Activated CD4-positive, alpha-beta T cell treated with anti-CD3 and anti-CD28 coated beads, Interleukin-2, amount 50 U/mL, for 1 hour (primary cell): ENCODE data around the gene ARRDC3.

Experiments used
- DNase-seq: peaks from one replicate; pipeline ENCODE4 v3.0.0-alpha.2; 2020

ARRDC3 gene

DNA sequence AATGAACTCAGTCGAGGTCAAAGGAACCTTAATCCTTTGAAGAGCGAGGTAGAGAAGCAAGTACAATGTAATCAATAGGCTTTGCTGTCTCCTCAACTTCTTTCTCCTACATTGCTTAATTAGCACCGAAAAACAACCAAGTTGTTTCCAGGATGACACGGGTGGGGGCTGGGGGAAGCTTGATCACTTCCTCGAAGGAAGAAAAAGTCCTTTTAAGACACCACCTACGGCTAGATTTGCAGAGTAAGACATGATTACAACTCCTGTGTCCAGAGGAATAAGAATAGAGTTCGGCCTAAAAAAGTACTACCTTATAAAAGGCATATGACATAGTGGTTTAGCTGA, 811 bp upstream of the ARRDC3 start:
- DNase-seq = no peak

DNA sequence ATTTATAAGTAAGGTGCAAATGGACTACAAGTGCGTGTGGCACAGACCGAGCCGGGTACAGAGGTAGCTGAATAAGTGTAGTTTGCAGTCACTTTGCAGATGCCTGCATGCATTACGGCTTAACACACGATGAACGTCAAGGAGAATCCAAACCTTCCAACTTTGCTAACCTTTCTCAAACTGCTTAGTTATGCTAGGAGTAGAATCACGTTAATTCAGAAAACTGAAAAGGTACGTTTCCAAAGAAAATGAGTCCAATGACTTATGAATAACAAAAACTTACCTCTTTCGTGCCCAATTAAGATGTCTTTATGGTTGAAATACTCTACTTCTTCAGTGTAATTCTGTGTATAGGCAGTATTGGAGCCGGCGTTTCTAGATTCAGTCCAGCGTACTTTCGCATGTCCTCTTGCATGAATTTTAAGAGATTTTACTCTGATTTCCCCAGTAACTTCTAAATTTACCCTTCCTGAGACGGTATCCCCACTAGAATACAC, 539 bp downstream of the ARRDC3 start:
- peak; percentile 16 for DNase-seq

DNA sequence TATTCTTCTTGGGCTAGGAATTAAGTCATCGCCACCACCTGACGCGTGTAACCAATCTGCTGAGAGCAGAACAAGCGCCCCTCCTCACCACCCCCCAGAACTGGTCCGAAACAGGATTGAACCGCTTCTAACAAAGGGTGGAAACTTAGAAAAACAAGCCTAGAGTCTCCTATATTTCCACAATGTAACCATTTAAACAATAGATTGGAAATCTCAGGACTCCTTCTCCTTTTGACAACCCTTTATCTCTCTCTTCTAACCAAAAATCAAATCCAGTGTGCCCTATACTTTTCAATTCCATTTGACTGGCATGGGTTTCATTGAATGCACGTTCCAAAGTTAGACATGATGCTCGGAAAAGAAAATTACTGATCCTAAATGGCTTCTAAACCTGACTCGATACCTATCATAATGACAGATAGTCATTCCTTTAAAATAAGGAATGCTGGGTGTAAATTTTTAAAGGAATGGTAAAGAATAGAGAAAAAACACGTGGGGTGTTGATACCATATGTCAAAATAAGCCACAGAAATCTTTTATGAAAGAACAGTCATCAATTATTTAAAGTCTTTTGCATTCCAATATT, 1.2 kb downstream of the ARRDC3 start:
- DNase-seq = peak; percentile 67

DNA sequence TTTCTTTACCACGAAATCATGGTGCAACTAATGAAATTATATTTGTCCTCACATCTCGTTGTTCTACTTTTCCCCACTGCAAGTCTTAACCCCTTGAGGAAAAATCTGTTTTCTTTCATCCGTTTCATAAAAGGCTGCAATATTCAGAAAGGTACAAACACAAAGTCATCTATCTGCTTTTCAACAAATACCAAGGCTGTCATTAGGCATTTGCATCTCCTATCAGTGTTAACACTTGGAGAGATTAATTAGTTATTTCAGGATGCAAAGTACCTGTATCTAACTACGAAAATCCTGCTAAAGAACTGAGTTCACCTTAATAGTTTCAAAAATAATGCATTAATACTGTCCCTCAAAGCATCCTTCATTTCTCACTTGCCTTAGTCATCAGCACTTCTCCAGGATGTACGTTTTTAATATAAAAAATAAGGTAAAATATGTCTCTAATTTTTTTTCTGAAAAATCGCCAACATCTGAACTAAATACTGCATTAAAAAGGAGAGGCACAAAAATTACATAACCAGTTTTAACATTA, 1.8 kb downstream of the ARRDC3 start:
- no peak for DNase-seq

DNA sequence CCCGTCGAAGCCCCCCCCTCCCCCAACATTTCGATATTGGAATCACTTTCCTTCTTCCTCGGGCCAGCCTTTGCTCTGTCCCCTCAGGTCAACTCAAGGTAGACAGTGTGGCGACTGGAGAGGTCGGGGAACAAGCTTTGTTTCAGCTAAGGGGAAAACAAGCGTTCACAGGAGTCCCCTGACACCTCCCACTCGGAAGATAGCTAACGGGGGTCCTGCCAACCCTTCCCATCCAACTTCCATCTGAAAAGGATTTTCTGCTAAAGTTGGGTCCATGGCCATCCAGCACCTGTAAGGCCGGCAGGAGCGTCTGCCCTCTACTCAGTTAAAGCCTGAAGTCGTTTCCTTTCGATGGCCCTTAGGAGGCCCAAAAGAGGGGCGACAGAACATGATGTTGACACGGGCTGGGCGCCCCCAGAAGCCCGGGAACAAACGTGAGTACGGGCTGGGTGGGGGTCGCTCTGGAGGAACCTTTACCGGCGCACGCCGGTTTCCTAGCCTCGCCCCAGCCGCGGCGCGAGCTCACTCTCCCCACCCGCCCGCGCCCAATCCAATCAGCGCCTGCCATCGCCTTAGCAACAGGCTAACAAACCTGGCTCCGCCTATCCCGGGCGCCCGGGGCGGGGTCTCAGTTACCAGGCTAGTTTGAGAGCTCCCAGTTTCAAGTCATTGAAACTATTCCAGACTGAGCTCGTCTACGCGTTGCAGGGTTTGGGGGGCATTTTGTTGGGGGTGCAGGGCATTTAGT, 2.5 kb downstream of the ARRDC3 start:
- DNase-seq = peak; percentile 98

DNA sequence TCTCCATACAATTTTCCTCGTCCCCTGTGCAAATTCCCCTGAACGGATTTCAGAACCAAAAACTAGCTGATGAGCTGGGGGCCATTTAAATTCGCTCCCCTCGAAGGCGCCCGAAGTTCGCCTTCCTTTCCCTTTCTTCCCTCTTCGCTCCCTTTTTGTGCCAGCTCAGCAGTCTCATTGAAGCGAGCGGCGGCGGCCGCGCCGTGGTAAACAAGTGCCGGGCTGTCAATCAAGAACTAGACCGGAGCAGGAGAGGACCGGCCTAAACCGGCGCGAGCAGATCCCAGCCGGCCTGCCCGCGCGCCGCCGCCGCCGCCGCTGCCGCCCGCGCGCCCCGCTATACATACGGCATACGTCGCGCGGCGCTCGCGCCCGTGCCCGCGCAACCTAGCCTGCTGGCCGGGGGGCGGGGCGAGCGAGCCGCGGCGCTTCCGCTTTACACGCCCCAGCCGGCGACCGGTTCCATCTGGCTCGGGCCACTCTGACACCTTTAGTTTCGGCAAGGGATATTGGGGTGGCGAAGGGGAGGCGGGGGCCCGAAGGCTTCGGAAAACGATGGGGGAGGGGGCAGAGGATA, 3.1 kb downstream of the ARRDC3 start:
- DNase-seq = peak; percentile 92

DNA sequence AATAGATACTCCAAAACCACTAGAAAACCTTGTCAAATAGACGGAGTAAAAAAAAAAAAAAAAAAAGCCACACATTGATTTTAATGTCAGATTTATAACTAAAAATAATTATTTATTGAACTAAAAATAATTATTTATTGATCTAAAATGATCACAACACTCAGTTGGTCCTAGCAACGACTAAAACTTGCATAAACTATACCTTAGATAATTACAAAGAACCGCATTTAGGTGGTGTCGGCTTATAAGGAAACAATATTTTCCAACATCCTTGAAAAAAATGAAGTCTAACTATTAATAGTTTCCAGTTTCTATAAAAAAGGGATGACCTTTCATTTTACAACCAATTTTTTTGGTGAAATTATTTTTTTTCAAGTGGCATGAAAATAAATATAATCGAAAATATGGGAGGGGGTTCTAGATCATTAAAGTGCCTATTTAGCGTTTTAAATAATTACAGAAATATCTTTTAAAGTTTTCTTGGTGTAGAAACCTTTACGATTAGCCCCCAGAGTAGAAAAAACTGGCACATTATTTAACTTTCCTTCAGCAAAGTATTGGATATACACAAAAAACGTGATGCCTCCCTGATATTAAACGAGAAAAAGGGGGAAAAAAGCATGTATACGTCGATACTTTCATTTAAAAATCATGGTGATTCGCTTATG, 3.7 kb downstream of the ARRDC3 start:
- no peak for DNase-seq

DNA sequence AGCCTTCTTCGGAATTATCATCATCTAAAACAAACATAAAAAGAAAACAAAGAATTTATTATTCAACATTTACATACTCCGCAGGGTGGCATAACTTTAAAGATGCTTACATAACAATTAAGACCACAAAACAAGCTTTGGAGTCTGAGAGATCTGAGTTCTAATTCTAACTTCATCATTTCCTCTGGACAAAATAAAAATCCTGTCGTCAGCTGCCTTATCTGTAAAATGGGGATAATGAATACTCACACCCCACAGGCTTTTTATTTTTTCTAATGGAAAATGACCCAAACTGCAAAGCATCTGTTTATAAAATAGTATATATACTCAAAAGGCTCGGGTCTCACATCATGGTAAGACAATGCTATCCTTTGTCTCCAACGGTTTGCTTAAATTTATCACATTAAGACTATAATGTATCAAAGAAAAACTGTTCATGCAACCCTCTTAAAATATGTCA, 4.3 kb downstream of the ARRDC3 start:
- DNase-seq = no peak

DNA sequence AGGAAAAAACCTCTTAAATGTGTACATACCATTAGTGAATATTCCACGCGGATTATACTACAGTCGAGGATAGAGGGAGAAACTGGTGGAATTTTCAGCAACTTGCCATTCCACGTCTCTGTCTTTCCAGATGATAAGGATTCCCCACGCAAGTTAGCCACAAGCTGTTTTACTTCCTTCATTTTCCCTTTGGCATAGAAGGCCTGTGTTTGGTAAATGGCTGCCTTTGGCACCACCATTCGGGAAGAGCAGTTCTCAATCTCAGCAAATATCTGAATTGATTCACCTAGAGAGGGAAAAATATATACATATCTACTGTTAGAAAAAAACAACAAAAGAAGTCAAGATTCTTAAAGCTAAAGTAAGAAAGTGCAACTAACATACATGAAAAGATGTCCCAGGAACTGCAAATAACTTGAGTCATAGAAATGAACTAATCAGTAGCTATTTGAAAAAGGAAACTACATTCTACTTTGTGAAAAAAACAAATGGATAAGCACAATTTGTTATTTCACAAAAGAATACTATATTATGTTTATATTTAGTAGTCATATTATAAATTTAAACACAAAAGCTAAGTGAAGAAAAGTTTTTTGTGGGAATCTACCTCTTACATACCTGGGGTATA, 8.1 kb downstream of the ARRDC3 start:
- DNase-seq = no peak

DNA sequence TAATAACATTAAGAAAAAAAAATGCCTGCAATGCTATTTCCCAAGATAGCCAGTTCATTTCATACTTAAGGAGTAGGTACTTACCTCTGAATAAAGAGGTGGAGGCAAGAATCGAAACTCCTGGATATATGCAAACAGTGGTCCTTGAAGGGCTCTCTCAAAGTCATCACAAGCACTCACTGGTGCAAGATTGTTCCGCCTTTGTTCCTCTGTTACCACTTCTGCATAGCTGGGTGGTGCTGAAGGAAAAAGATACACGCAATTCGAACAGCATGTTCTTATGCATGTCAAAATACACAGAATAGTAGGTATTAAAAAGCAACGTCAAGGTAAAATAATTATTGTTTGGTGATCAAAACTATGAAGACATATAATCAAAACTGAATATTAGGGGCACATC, 9.5 kb downstream of the ARRDC3 start:
- no peak for DNase-seq

DNA sequence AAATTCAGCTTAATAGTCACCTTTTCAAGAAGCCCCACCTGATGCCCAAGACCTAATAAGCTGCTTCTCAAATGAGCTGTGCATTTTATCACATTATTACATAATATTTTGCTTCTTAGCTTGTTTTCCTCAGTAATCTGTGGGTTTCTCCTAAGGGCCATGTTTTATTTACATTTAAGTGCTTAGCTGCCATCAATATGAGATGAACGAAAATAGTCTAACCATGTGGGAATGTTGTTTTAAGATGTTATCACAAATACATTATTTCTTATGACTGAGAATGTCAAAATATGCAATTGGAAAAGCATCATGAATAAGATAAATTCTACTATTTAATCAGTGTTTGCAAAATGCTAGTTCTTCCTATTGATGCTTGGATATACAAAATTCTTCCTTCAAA, 10.1 kb downstream of the ARRDC3 start:
- DNase-seq = no peak

DNA sequence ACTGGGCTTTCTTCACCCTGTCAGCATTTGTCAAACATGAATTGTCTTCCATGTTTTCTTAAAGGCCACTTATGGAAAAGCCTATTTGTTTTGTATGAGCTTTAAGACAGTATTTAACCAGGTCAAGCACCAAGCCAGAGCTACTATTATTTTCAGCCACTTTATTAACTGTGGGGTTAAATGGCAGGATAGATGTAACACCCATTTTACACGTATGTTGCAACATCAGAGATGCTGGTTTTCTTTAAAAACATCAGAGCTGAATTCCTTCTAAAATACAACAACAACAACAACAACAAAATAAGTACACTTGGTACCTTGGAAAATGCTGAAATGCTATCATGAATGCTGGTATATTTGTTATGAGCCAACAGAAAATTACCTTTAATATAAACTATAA, 13.6 kb downstream of the ARRDC3 start:
- no peak for DNase-seq

DNA sequence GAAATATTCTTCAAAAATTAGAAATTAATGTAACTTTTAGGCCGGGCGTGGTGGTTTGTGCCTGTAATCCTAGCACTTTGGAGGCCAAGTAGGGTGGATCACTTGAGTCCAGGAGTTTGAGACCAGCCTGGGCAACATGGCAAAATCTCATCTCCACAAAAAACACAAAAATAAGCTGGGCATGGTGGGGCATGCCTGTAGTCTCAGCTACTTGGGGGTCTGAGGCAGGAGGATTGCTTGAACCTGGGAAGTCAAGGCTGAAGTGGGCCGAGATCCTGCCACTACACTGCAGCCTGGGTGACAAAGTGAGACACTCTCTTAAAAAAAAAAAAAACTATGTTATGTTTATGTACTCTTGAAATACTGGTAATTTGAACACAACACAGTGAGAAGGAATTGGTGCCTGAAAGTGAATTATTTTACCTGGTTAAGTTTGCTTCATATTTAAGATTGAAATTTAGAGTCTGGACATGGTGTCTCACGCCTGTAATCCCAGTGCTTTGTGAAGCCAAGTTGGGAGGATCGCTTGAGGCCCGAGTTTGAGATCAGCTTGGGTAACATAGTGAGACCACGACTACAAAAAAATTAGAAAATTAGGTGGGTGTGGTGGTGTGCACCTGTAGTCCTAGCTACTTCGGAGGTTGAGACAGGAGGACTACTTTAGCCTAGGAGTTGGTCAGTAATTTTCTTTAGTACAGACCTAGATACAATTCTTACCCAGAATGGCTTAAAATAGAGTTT, 15.0 kb downstream of the ARRDC3 start:
- DNase-seq = no peak

DNA sequence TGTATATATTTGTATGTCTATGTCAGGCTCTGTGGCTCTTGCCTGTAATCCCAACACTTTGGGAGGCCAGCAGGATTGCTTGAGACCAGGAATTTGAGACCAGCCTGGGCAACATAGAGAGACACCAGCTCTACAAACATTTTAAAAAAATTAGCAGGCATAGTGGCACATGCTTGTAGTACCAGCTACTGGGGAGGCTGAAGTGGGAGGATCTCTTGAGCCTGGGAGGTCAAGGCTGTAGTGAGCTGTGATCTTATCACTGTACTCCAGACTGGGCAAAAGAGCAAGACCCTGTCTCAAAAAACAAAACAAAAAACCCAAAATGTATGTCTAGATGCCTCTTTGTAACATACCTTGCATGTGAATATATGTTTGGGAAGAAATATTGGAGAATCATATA, 15.8 kb downstream of the ARRDC3 start:
- no peak for DNase-seq

DNA sequence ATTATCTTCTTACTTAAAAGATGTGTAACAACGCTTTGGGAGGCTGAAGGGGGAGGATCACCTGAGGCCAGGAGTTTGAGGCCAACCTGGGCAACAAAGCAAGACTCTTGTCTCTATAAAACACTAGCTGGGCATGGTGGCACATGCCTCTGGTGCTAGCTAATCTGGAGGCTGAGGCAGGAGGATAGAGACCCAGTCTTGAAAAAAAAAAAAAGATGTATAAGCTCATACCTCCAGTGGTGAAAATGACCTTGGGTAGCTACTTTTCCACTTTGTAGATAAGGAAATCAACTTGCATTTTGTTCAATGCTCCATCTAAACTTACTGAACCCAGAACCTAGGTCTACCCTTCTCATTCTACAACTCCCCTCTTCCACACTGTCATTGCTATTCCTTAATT, 16.6 kb downstream of the ARRDC3 start:
- DNase-seq = no peak

DNA sequence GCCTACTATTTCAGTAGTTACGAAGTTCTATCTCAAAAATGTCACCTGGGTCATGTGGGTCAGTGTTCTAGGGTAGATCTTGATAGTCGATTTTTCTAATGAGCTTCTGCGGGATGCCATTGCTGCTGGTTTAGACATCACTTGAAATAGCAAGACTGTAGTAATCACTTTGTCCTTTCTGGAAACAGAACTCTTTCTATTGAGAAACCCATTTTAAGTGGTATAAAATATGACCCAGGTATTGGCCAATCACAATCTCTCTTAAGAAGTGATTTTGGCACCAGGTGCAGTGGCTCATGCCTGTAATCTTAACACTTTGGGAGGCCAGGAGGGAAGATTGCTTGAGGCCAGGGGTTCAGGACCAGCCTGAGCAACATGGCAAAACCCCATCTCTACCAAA, 17.6 kb downstream of the ARRDC3 start:
- no peak for DNase-seq

DNA sequence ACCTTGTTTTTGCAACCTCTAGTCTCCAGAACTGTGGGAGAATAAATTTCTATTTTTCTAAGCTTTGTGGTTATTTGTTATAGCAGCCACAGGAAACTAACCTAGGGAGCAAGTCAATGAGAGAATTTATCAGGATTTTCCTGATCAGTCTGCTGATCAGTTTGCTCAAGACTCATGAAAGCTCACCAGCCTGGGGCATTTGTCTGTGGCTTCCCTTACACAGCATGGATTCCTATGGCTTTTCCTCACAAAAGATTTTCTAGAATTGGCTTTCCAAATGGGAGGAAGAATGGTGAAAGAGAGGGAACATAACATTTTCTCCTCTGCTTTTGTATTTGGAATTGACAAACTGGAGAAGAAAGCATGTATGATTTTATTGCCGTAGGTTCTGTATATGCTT, 20.2 kb downstream of the ARRDC3 start:
- DNase-seq = no peak

DNA sequence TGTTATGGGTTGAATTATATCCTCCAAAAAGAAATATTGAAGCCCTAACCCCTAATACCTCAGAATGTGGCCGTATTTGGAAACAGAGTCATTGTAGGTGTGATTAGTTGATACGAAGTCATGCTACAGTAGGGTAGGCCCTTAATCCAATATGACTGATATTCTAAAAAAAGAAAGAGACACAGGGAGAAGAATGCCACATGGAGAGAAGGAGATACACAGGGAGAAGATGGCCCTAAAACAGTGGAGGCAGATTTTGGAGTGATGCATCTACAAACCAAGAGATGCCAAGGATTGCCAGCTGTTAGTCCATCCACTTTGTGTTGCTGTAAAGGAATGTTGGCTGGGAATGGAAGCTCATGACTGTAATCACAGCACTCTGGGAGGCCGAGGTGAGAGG, 21.3 kb downstream of the ARRDC3 start:
- DNase-seq = no peak

DNA sequence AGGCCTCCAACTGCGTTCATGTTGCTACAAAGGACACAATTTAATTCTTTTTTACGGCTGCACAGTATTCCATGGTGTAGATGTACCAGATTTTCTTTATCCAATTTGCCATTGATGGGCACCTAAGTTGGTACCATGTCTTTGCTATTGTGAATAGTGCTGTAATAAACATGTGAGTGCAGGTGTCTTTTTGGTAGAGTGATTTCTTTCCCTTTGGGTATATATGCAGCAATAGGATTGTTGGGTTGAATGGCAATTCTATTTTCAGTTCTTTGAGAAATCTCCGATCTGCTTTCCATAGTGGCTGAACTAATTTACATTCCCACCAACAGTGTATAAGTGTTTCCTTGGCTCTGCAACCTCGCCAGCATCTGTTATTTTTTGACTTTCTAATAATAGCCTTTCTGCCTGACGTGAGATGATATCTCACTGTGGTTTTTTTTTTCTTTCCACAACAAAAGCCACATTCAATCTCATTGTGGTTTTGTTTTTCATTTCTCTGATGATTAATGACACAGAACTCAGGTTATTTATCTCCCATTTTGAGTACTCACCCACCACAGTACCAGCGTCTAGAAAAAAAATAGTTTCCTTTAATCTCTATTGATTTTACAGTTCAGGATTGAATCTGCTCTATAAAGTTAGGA, 21.9 kb downstream of the ARRDC3 start:
- no peak for DNase-seq

DNA sequence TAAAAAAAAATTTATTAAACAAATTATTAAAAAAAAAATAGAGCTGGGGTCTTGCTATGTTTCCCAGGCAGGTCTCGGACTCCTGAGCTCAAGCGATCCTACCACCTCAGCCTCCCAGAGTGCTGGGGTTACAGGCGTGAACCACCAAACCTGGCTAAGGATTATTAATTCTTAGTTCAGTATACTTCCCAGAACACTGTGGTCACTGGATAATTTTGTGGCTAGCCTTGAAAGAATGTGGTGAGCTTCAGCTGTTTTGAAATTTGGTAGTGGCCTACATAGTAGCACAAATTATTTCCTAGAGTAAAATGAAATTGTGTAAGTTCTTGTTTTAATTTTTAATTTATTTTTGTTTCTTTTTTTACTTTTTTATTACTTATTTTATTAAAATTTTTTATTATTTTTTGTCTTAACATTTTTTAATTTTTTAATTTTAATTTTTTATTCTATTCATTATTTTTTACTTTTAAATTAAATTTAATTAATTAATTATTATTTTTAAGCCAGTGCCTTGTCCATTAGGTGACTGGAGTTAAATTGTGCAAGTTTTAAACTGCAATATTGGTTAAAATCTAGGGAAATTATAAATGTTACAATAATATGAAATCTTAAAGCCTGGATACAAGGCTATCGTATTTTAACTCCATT, 23.0 kb downstream of the ARRDC3 start:
- DNase-seq = no peak

DNA sequence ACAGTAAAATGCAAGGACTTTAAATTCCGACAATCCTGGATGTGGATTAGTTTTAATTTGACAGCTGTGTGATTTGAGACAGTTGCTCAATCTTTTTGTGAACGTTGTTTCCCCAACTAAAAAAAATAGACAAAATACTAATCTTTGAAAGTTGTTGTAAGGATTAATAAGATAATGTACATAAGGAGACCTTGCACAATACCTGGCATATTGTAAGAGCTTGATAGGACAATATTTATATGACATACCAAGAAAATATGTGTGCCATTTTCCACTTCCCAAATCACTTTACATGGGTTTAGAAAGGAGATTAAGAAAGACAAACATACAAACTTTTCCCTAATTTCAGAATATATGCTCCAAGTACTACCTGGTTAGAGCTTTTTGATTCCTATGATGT, 25.3 kb downstream of the ARRDC3 start:
- no peak for DNase-seq
